Measurements from ENCODE around the gene CCDC83.
"Not testable (repeated sequence)": the region's sequence is repeated elsewhere in the genome, so short reads cannot be mapped to it uniquely, and the experiment has no call there.

Gene CCDC83

DNA sequence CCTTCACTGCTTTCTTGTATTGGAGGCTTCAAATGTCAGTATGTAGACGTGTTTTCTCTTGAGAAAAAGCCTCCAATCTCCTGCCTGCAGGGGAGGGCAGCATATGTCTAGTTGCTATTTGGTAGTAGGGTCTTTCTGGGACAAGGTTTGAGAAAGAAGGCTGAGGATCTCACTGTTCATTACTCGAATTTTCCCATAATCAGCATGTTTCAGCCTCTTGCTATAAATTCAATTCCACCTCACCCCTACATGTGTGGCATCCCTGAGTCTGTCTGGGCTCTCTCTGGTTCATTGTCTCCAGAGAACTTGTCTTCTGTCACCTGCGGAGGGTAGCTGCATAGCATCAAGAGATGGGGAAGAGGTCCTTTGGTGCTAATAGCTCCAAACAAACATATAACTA lies 19.5 kb upstream of the CCDC83 start:
- DNase-seq (ENCODE audit: low spot score), result no peak

DNA sequence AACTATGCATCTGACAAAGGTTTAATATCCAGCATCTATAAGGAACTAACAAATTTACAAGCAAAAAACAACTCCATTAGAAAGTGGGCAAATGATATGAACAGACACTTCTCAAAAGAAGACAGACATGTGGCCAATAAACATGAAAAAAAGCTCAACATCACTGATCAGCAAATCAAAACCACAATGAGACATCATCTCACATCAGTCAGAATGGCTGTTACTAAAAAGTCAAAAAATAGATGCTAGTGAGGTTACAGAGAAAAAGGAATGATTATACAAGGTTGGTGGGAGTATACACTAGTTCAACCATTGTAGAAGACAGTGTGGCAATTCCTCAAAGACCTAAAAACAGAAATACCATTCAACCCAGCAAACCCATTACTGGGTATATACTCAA lies 14.3 kb upstream of the CCDC83 start:
- not testable (repeated sequence) for DNase-seq (ENCODE audit: low spot score)

DNA sequence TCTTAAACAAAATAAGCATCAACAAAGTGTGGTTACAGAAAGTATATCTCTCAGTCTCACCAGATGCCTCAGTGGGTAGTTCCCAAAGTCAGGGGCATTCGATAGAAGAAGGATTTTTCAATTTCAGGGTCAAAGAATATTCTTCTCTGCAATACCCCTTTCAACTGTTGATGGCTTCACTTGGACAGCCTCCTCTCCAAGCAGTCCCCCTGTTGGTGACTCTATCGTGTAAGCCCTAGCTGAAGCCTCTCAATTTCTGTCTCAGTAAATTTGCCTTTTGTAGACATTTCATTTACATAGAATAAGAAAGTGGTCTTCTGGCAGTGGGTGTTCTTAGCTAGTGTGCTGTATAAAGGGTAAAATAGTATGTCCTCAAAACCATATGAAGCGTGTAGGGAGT lies 11.3 kb upstream of the CCDC83 start:
- peak; percentile 11 for DNase-seq (ENCODE audit: low spot score)

GRCh38 chr11:85844439-85845123 lies 10.6 kb upstream of the CCDC83 start:
- no peak for DNase-seq (ENCODE audit: low spot score)

GRCh38 chr11:85845124-85845631 lies 10.0 kb upstream of the CCDC83 start:
- no peak for DNase-seq (ENCODE audit: low spot score)

DNA sequence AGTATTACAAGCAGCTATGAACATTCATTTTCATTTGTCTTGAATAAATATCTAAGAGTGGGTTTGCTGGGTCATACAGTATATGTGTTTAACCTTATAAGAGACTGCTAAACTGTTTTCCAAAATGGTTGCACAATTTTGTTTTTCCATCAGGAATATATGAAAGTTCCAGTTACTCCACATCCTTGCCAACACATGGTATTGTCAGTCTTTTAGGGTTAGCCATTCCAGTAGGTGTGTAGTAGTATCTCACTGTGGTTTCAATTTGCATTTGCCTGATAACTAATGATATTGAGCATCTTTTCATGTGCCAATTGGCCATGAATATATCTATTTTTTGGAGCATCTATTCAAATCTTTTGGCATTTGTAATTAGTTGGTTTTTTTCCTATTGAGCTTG lies 7.7 kb upstream of the CCDC83 start:
- DNase-seq (ENCODE audit: low spot score), result no peak

- no peak for DNase-seq (ENCODE audit: low spot score)
Observed at GRCh38 chr11:85848006-85848405, 7.2 kb upstream of the CCDC83 start.

- DNase-seq (ENCODE audit: low spot score), result no peak
Observed at GRCh38 chr11:85848556-85848955, 6.6 kb upstream of the CCDC83 start.

- not testable (repeated sequence) for DNase-seq (ENCODE audit: low spot score)
Observed at GRCh38 chr11:85852754-85853153, 2.4 kb upstream of the CCDC83 start.

DNA sequence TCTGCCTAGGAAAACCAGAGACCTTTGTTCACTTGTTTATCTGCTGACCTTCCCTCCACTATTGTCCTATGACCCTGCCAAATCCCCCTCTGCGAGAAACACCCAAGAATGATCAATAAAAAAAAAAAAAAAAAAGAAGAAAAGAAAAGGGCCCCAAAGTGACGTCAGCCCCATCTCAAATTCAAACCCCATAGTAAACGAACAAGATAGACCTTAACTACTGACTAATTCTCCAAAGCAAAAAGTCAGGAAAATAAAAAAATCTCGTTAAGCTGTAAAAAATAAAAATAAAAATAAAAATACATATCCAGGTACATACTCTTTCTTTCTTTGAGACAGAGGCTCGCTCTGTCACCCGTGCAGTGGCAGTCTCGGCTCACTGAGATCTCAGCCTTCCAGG lies 1.6 kb upstream of the CCDC83 start:
- DNase-seq (ENCODE audit: low spot score), result not testable (repeated sequence)

GRCh38 chr11:85854212-85854556 lies 999 bp upstream of the CCDC83 start:
- DNase-seq (ENCODE audit: low spot score), result no peak

GRCh38 chr11:85854557-85855340 lies 434 bp upstream of the CCDC83 start:
- DNase-seq (ENCODE audit: low spot score), result peak; percentile 95

DNA sequence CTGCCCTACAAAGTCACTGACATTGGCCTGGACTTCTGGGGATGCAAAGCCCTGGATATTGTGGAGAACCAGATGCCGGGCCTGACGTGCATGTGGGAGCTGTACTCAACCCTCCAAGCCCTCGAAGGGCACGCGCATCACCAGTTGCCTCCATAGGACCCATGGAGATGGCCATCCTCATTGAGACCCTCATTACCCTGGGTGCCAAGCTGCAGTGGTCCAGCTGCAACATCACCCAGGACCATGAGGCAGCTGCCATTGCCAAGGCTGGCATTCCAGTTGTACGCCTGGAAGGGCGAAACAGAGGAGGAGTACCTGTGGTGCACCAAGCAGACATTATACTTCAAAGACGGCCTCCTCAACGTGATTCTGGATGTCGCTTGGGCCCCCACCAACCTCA lies 1.9 kb downstream of the CCDC83 start:
- no peak for DNase-seq (ENCODE audit: low spot score)

DNA sequence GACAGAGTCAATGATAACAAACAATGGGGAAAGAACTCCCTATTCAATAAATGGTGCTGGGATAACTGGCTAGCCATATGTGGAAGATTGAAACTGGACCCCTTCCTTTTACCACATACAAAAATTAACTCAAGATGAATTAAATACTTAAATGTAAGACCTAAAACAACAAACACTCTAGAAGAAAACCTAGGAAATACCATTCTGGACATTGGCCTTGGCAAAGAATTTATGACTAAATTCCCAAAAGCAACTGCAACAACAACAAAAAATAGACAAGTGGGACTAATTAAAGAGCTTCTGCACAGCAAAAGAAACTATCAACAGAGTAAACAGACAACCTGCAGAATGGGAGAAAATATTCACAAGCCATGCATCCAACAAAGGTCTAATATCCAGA lies 4.4 kb downstream of the CCDC83 start:
- DNase-seq (ENCODE audit: low spot score), result not testable (repeated sequence)

DNA sequence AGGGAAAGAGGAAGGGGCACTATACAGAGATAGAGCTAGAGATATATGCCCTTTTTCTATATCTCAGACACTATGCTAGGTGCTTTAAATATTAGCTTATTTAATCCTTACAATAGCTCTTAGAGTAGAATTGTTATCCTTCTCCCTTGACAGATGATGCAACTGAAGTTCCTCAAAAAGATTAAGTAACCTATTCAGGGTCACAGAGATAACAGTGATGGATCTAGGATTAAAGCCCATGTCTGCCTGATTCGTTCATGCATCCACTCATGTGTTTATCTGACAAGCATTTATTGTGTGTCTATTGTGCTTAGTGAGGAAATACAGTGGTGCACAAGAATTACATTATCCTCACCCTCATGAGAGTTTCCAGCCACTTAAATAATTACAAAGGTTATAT lies 8.7 kb downstream of the CCDC83 start:
- no peak for DNase-seq (ENCODE audit: low spot score)

- no peak for DNase-seq (ENCODE audit: low spot score)
Observed at GRCh38 chr11:85866137-85866827, 11.1 kb downstream of the CCDC83 start.

- no peak for DNase-seq (ENCODE audit: low spot score)
Observed at GRCh38 chr11:85867751-85868150, 12.6 kb downstream of the CCDC83 start.

- no peak for DNase-seq (ENCODE audit: low spot score)
Observed at GRCh38 chr11:85869781-85870180, 14.6 kb downstream of the CCDC83 start.

DNA sequence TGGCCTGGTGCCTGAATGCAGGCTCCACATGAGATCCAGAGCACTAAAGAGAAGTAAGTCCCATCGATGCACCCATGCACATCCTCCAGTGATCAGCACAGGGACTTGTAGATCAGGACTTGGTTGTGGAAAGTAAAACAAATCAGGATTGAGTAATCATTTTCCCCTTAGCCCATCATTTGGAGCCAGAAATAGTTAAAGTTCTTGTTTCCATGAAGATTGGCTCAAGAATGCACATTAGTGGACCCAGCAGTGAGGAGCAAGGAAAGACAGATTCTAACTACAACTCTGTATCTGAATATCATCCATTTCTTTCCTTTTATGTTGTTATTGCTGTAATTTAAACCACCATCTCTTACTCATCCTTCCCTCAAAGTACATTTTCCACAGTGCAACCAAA lies 19.1 kb downstream of the CCDC83 start:
- DNase-seq (ENCODE audit: low spot score), result no peak

DNA sequence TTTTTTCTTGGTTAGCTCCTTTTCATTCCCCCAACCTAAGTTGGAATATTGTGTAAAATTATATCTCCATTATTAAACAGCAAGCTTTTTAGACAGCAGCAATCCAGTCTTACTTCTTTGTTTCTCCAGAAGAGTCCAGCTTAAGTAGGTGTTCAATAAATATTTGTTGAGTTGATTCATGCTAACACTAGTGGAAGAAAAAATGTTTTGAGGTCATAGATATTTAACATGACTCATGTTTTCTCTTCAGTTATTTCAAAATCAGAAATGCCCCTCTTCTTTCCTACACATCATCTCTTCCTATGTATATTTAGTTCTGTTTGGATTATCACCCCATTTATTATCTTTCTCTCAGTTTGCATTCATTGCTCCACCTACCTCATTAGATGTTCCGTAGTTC lies 20.3 kb downstream of the CCDC83 start:
- no peak for DNase-seq (ENCODE audit: low spot score)

GRCh38 chr11:85884581-85885021 lies 29.4 kb downstream of the CCDC83 start:
- no peak for DNase-seq (ENCODE audit: low spot score)

DNA sequence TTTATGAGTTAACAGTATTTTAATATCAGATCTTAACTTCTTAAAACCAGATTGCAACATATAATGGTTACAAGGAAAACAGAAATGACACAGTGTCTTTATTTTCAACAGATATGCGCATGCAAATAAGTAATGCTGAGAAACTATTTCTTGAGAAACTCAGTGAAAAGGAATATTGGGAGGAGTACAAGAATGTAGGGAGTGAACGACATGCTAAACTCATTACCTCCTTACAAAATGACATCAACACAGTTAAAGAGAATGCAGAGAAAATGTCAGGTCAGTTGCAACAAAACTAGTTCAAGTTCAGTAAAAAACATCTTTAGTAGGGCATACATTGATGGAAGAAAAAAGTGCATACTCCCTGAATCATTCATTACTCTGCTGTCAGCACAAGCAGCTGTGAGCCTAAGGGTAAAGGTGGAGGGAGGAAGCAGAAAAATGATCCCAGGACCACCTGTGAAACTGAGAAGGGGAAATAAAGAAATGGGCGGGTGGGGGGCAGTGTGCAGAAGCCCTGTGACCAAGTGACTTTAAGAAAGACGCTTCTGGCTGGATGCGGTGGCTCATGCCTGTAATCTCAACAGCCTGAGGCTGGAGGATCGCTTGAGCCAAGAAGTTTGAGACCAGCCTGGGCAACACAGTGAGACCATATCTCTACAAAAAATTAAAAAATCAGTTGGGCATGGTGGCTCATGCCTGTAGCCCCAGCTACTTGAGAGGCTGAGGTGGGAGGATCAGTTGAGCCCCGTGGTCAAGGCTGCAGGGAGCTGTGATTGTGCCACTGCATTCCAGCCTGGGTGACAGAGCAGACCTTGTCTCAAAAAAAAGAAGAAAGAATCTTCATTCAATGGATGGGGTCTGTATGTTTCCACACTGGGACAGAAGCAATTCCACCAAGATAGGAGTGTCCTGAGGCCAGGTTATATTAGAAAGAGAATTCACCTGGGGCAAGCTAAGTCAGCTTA lies 31.2 kb downstream of the CCDC83 start:
- DNase-seq (ENCODE audit: low spot score), result no peak

Measured in NAMALWA (cell line).